Right lung (tissue), 10 donors: ENCODE measurements around the gene LARP4B. TPM values are rescaled to one million over a fixed set of nuclear protein-coding genes. Genes with fewer than 3 reads are reported as not detected.

Experiments used
- DNase-seq, 2 donors: peaks; one replicate each; pipeline ENCODE4 v3.0.0-alpha.2; 2013
- long read RNA-seq, 8 donors: transcript quantifications; one replicate each; lab custom pipeline, GENCODE V29; 2026
- polyA plus RNA-seq, 5 donors: library from polyadenylated mRNA; unstranded; fragments of 120-200 nt; gene quantifications; one replicate each; pipeline versions ENCODE4 v1.2.1 to v1.2.3, GENCODE V29; 2013; ENCODE audit warnings: inconsistent platforms in 1 of 5, low replicate concordance in 1 of 5; ENCODE audit not compliant: insufficient read length in 5 of 5, insufficient read depth in 1 of 5

The LARP4B gene
- polyA plus RNA-seq = 10 to 100 TPM; 42.0 to 57.0 (median 47.6) TPM
- long read RNA-seq, donor 1, full-length matches to known transcripts = 8 of 14 reads
- long read RNA-seq, donor 1, partial matches to known transcripts = 6 of 14 reads
- long read RNA-seq, donor 1, other reads (novel, unspliced or antisense) = 0 of 14 reads
- long read RNA-seq, donor 2, full-length matches to known transcripts = 4 of 4 reads
- long read RNA-seq, donor 2, partial matches to known transcripts = 0 of 4 reads
- long read RNA-seq, donor 2, other reads (novel, unspliced or antisense) = 0 of 4 reads
- long read RNA-seq, donor 3, full-length matches to known transcripts = 5 of 5 reads
- long read RNA-seq, donor 3, partial matches to known transcripts = 0 of 5 reads
- long read RNA-seq, donor 3, other reads (novel, unspliced or antisense) = 0 of 5 reads
- long read RNA-seq, donor 4, full-length matches to known transcripts = 8 of 8 reads
- long read RNA-seq, donor 4, partial matches to known transcripts = 0 of 8 reads
- long read RNA-seq, donor 4, other reads (novel, unspliced or antisense) = 0 of 8 reads
- long read RNA-seq, donor 5, full-length matches to known transcripts = 5 of 10 reads
- long read RNA-seq, donor 5, partial matches to known transcripts = 5 of 10 reads
- long read RNA-seq, donor 5, other reads (novel, unspliced or antisense) = 0 of 10 reads
- long read RNA-seq, donor 6, full-length matches to known transcripts = 5 of 10 reads
- long read RNA-seq, donor 6, partial matches to known transcripts = 5 of 10 reads
- long read RNA-seq, donor 6, other reads (novel, unspliced or antisense) = 0 of 10 reads
- long read RNA-seq, donor 7, full-length matches to known transcripts = 3 of 10 reads
- long read RNA-seq, donor 7, partial matches to known transcripts = 7 of 10 reads
- long read RNA-seq, donor 7, other reads (novel, unspliced or antisense) = 0 of 10 reads
- long read RNA-seq, donor 8, full-length matches to known transcripts = 1 of 1 reads
- long read RNA-seq, donor 8, partial matches to known transcripts = 0 of 1 reads
- long read RNA-seq, donor 8, other reads (novel, unspliced or antisense) = 0 of 1 reads

DNA sequence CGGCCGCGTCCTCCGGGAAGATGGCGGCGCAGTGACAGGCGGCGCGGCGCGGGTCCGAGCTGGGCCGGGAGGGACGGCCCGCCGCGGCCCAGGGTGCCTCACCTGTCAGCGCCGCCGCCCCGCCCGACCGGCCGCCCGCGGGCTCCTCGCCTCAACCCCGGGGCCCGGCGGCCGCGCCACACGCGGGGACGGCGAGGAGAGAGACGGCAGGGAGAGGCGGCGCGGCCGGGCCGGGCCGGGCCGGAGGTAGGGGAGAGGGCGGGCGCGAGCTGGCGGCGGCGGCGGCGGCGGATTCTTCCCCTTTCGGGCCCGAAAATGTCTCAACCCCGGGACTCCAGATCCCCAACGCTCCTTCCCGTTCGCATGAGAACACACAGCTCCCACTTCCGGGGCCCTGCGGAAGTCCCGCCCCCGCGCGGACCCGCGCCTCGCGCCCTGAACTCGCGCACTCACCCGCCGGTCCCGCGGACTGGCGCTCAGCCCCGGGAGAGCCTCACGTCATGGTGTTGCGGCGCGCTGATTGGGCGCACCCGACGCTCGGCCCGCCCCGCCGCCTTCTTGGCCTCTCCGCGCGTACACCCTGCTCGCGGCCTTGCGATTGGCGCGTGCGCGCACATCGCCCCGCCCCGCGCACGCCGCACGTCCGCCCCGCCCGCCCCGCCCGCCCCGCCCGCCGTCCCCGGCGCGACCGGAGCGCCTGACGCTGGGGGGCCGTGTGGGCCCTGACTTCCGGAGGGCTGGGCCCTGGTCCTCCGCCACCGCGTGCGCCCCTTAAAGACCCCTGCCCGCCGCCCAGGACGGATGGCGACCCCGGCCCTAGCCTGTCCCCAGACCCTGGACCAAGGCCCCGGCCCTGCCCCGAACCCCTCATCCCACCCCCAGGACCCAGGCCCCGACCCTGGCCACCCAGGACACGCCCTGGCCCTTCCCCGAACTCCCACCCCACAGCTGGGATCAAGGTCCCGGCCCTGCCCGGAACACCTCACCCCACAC lies at the start of gene LARP4B:
TSS of gene LARP4B (minus strand) at position 380 of the 993 bp plus-strand sequence. CDS start 45,984 bp downstream, outside the sequence.
- DNase-seq = peak; percentile 99

DNA sequence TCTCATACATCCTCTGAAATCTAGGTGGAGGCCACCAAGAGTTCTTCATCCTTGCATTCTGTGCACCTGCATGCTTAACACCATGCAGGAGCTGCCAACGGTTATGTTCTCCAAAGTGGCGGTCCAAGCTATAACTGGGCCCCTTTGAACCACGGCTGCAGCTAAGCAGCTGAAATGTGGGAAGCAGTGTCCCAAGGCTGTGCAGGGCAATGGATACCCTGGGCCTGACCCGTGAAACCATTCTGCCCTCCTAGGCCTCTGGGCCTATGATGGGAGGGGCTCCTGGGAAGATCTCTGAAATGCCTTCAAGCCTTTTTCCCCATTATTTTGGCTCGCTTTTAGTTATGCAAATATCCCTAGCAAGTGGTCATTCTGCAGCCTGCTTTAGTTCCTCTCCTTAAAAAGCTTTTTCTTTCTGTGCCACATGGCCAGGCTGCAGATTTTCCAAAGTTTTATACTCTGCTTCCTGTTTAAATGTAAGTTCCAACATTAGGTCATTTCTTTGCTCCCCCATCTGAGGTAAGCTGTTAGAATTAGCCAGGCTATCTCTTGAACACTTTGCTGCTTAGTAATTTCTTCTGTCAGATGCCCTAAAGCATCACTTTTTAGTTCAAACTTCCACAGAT lies 49.1 kb upstream of the LARP4B start:
- no peak for DNase-seq

DNA sequence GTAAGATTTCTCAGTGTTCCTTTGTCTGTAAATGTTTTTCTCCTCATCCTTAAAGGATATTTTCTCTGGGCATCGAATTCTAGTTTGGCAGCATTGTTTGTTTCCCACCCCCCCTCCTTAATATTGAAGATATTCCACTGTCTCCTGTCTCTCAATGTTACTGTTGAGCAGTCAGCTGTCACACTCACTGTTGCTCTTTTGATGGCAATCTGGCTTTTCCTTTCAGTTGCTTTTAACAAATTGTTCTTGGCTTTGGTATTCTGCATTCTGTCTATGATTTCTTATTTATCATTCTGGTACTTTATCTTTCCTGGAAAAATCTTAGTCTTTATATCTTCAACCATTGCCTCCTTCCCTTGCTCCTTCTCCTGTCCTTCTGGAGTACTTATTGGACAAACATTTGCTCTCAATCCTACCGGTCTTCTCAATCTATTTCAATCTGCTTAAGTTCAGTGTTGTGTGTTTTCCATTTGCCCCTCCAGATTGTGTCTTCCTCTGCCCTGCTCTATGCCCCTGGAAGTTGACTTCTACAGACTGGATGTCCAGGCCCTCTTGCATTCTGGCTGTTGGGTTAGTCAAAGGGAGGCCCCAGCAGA lies 47.4 kb upstream of the LARP4B start:
- DNase-seq = no peak

DNA sequence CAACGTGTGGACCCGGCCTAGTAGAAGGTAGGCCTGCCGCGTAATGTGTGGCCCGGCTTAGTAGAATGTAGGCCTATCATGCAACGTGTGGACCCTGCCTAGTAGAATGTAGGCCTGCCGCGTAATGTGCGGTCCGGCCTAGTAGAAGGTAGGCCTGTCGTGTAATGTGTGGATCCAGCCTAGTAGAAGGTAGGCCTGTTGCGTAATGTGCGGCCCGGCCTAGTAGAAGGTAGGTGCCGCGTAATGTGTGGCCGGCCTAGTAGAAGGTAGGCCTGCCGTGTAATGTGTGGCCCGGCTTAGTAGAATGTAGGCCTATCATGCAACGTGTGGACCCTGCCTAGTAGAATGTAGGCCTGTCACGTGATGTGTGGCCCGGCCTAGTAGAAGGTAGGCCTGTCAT lies 44.8 kb upstream of the LARP4B start:
- DNase-seq = no peak

DNA sequence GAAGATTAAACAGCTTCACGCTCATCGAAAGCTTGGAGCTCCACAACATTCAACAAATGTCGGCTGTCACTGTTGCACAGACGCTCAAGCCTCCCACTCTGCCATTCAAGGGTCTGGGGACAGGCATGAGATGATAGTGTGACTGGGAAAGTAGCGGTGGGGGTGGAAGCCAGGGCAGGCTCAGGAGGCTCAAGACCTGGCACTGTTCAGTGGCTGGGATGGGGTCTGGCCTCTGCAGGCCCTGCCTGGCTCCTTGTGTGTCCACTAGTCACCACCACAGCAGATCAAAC lies 43.2 kb upstream of the LARP4B start:
- DNase-seq = no peak

DNA sequence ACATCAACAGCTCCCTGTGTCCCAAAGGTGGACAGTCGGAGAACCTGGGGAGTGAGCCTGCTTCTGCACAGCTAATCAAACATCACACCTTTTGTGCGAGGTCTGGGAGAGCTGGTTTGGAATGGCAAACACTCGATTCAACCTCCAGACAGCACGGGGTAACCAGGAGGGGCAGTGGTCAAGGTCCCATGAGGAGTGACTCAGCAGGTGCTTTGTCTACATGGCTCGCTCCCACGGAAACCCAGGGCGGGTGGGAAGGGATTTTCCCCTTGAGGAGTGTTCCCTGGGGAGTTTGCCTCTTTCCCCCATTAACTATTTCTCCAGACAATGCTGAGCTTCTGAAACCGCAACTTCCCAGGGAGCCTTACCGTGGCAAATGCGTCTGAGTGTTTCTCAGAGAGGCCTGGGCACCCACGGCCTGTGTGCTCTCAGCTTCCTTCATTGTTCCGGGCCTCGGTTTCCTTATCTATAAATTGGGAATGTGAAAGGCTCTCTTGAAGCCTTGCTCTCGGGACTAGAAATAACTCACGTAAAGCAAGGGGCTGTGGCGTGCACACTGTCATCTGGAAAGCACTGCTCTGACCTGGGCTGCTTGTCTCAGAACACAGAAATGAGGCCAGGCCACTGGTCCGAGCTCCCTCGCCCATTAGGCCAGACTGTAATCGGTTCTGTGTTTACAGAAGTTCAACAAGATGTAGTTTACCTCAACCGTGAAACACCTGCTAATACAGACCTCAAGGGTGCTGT lies 42.7 kb upstream of the LARP4B start:
- DNase-seq = no peak

DNA sequence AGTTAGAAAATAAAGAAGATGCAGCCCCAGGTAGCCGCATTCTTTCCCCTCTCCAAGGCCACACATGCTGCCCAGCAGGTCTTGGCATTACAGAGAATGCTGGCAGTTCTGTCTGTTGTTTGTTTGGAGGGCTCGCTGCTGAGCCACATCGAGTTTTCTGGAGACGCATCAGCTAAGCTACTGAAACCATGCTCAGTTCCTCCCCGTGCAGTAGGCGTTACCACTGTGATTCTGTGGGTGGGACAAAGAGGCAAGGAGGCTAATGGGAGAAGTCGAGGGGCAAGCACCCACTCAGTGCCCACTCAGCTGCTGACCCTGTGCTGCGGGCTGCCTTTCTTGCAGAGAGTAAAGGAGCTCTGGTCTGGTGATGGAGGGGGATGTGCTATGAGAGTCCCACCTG lies 41.3 kb upstream of the LARP4B start:
- DNase-seq = no peak

DNA sequence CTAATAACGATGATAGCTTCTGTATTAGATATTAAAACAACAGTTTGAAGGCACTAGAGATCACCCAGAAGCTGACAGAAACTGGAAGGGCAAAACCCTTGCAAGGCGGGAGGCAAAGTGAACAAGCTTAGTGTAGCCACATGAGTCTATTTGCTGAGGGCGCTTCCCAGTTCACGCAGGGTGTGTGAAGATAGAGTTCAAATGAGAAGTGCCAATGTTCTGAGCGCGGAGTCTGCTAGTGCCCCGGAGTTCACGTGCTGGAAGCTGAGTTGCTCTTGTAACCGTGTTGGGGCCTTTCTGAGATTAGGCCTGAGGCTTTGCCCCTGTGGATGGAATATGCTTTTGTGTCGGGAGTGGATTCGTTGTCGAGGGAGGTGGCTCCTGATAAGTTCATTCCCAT lies 40.1 kb upstream of the LARP4B start:
- DNase-seq = no peak

DNA sequence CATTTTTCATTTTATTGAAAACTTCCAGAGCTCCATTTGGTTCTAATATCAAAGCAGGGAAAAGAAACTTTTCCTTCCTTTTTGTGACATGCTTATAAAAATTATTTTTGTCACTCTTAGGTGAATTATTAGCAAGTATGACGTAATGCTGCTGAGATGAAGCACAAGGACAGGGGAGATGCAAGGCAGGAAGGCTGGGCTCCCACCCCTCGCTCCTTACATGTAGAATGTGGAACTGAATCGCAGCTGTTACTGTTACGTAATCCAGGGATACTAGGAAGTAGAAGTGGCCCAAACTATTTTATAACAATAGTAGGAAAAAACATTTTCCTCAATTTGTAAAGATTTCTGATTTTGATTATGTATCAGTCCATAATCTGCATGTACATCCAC lies 39.6 kb upstream of the LARP4B start:
- peak in 1 of 2 donors; percentile 57 for DNase-seq

DNA sequence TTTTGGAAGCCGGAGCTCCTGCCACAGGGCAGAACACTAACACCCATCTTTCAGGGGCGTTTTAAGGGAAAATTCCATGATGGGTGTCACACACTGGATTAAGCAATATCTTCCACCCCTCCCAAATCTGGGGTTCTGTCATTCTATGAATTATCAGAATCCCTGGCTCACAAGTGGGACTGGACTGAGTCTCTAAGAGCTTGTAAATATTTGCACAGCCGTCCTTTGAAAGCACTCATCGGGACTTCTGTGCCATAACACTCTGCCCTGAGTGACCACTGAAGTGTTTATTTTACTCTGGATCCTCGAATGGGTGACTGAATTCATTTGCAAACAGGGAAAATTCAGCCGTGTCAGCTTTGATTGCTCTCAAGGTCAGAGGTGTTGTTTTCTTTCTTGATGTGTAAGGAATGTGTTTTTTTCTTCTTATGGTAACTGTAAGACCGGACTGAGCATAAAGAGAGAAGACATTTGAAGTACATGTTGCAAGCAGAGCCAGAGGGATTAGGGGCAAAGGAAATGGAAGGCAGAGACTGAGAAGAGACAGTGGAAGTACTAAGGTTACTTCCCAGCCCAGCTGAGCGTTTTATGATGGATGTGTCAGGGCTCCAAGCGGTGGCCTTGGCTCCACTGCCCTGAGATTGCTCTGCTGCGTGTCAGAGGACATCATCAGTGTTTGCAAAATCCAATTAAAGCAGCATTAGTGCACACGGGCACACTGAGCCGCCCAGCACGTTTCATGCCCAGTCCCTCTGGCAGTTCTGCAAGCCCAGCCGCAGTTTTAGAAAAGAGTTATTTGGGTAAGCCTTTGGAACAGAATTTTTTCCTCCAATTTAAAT lies 39.0 kb upstream of the LARP4B start:
- DNase-seq = peak in 1 of 2 donors; percentile 62

DNA sequence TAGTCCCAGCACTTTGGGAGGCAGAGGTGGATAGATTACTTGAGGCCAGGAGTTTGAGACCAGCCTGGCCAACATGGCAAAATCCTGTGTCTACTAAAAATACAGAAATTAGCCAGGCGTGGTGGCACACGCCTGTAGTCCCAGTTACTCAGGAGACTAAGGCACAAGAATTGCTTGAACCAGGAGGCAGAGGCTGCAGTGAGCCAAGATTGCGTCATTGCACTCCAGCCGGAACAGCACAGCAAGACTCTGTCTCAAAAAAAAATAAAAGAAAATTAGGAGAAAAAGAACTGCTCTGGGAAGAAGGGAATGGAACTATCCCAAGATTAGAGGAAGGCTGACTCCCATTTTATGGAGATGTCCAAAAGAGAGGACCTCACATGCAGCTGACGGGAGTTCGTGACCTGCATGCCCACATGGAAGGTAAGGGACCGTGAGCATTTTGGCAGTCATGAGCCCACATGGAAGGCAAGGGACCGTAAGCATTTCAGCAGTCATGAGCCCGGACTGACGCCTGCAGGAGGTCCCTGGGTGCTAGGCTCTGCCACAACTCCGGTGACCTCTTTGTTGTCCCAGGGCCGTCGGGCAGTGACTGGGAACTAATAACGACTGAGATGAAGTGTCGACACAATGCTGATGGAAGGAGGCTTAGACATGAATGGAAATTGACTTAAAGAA lies 38.1 kb upstream of the LARP4B start:
- DNase-seq = no peak

DNA sequence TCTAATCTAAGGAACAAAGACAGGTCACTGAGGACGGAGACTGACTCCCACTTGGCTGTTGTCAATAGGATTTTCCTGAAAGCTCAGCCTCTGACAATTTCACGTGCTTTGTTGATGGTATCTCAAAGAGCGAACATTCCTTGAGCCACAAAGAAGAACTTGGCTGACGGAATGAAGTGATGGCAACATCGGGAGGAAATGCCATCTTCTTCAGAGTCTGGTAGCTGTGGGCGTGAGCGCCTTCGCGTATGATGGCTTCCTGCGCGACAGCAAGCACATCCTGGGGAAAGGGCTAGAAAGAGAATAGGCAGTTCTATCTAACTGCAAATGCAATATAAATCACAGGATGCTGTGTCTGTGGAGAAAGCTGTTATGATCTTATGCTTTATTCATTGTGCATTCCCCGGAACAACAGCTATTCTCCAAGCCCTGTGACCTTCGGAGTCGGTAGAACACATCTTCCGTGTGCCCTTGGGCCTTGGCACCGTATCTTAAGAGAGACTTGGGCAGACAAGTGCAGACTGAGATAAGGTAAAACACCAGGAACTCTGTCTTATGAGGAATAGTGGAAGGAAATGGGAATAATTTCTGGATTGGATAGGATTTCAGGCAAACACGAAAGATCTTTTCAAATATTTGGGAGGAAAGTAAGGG lies 37.2 kb upstream of the LARP4B start:
- DNase-seq = no peak

DNA sequence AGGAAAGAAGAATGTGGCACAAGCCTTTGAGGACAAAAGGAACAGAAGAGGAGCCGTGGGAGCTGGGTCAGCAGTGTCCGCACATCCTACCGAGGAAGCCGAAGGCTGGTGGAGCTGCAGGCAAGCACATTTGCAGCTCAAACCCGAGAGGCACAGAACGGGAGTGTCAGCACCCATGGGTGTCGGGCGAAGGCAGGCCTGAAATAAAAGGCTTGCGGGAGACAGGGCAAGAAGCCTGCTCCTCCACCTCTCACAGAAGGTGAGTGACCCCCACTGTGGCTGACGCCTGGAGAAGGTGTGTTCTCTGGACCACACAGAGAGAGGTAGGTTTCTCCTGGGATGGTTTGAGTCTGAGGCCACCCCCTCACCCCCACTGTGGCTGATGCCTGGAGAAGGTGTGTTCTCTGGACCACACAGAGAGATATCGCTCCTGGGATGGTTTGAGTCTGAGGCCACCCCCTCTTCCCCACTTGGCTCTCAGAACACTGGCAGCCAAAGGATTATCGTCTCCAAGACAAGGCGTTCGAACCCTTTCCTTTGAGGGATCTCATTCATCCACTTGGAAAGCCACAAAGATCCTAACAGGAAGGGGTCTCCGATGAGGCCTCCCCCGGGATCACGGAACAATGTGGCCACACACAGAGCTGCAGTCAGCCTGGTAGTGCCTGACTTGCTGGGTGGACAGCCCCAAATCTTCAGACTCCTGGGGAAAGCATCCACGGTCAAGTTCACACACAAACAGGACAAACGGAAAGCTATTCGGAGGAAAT lies 35.1 kb upstream of the LARP4B start:
- DNase-seq = no peak

DNA sequence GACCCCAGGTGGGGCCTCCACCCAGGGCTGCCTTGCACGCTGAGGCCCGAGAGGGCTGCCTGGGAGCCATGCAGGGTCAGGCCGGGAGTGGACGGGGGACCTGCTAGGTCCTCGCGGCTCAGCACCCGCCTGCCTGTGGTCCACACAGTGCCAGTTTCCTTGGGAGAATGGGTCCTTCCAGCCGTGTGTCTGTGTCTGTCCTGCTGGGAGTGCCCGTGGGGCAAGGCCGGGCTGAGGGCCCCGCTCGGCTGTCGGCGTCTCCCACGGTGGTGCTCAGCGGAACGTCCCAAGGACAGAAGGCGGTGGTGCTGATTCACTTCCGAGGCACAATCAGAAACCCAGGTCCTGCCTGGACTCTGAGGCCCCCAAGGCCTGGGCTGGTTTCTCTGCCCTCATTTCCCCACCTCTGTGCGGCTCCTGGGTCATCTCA lies 33.5 kb upstream of the LARP4B start:
- no peak for DNase-seq

DNA sequence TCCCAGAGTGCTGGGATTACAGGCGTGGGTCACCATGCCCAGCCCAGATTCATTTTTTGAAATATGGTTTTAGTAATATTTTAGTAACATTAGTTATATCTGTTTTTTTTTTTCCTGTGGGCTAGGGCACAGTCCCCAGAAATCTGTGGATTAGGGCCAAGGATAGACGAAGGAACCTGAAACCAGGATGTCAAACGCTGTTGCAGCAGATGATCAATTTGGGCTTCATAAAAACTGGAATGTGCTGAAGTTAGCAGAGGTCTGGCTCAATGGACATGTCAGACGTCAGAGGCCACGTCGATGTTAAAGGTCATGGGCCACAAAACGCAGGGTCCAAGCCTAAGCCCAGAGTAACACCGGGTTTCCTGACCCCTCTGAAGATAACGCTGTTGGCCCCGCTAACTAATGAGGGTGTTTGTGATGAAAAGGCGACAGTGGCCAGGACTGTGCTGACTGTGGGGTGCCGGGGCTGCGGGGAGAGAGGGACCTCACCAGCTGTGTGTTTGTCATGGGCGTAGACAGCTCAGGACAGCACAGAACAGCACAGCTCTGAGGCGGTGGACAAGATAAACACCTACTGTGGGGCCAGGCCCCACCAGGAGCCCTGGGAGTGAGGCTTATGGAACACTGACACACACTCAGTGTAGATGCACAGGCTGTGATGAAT lies 32.9 kb upstream of the LARP4B start:
- no peak for DNase-seq

DNA sequence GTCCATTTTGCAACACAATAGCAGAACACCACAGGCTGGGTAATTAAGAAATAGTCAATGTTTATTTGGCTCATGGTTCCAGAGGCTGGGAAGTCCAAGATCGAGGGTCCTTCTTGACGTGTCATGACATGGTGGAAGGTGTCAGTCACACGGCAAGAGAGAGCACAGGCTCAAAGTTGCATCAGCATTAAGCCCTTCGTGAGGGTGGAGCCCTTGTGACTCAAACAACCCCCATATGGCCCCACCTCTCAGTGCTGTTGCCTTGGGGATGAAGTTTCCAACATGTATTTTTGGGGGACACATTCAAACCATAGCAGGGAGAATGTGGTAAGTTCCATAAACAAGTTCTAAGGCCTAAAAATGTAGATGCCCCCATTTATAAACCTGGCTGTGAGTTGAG lies 32.1 kb upstream of the LARP4B start:
- DNase-seq = no peak
